GM23248 (cell line): ENCODE measurements around the gene CP.

Experiments used
- EZH2 ChIP-seq: fragments of 200-600 bp; sonication (generic); IDR thresholded peaks from 2 replicates; pipeline ENCODE4 v1.6.1; 2018; ENCODE audit warnings: antibody characterized with exemption, mild to moderate bottlenecking; ENCODE audit not compliant: insufficient read depth, poor library complexity, severe bottlenecking
- EZH2phosphoT487 ChIP-seq: fragments of 200-600 bp; sonication (generic); IDR thresholded peaks from 2 replicates; pipeline ENCODE4 v1.6.1; 2018; ENCODE audit warnings: antibody characterized with exemption, moderate library complexity, mild to moderate bottlenecking, low read depth; ENCODE audit not compliant: insufficient read depth

GRCh38 chr3:149251186-149251585 lies 29.6 kb upstream of the CP start:
- TF ChIP-seq EZH2phosphoT487 (no peak), EZH2 (no peak)
